T-helper 9 cell (primary cell): ENCODE data around the gene NKIRAS1.
"Not testable (repeated sequence)": the region's sequence is repeated elsewhere in the genome, so short reads cannot be mapped to it uniquely, and the experiment has no call there.

Experiments
- DNase-seq: peaks from one replicate; pipeline ENCODE4 v3.0.0-alpha.2; 2020

Gene NKIRAS1

GRCh38 chr3:23895181-23895580 is 21.6 kb downstream of the NKIRAS1 start:
- DNase-seq: no peak

- no peak for DNase-seq
Observed at GRCh38 chr3:23894254-23895061, 22.3 kb downstream of the NKIRAS1 start.

- DNase-seq: no peak
Observed at GRCh38 chr3:23889950-23890349, 26.8 kb downstream of the NKIRAS1 start.

DNA sequence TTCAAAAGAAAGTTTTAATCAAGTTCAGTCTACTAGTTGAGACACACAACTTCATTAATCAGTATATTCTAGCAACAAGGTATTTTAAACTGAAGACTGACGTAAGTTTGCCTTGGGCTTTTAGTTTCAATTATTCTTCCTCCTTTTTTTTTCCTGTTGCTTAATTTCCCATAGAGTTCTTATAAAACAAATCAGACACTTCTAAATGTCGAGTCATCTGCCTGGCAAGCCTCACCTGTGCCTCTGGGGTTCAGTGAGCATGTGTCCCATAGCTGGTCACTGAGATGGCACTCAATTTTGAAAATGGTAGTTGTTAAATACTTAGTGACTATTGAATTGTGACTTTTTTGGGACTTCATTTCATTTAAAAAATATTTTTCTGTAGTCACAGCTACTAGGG is 27.4 kb downstream of the NKIRAS1 start:
- no peak for DNase-seq

DNA sequence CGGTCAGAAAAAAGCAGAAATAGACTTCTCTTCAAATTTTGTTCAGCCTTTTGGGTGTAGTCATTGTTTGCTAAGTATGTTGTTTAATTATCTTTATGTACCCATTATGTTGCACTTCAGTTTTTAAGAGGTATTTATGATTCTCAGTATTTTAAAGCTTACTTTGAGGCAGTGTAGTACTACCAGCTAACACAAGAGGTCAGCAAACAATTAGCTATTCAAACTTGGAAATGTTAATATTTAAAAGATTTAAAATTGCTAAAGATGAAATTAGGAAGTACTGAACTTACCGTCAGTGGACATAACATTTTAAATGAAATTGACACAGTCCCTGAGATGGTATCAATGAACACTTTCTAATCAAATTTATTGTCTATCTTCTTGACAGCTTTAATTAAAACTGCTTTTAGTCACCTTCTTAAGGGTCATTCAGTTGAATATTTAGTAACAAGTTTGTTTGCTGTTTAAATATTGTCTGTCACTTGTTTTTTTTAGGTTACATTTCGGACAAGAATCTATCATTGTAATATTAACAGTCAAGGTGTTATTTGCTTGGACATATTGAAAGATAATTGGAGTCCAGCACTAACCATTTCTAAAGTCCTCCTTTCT is 28.1 kb downstream of the NKIRAS1 start:
- no peak for DNase-seq

- DNase-seq: no peak
Observed at GRCh38 chr3:23886311-23886710, 30.5 kb downstream of the NKIRAS1 start.

- no peak for DNase-seq
Observed at GRCh38 chr3:23885210-23885609, 31.6 kb downstream of the NKIRAS1 start.

DNA sequence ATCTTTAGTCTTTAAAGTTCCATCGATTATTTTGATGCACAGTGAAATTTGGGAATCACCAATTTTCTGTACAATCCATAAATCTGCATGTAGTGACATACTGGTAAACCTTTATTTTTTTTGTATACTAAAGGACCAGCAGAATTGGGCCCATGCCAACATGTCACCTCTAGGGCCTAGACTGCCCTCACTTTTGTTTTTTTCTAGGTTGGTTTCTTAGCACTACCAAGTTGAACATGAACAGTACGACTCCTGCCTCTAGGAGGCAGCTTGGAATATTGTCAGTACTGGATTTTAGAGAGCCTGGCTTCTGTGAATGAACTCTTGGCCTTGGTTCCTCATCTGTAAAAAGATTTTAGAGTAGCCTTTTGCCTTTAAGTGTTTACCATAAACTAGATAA is 32.3 kb downstream of the NKIRAS1 start:
- DNase-seq: no peak

- DNase-seq: no peak
Observed at GRCh38 chr3:23882487-23882918, 34.3 kb downstream of the NKIRAS1 start.

DNA sequence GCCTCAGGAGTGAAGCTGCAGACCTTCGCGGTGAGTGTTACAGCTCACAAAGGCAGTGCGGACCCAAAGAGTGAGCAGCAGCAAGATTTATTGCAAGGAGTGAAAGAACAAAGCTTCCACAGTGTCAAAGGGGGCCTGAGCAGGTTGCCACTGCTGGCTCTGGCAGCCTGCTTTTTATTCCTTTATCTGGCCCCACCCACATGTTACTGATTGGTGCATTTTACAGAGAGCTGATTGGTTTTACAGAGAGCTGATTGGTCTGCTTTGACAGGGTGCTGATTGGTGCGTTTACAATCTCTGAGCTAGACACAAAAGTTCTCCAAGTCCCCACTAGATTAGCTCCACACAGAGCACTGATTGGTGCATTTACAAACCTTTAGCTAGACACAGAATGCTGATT is 34.8 kb downstream of the NKIRAS1 start:
- not testable (repeated sequence) for DNase-seq

DNA sequence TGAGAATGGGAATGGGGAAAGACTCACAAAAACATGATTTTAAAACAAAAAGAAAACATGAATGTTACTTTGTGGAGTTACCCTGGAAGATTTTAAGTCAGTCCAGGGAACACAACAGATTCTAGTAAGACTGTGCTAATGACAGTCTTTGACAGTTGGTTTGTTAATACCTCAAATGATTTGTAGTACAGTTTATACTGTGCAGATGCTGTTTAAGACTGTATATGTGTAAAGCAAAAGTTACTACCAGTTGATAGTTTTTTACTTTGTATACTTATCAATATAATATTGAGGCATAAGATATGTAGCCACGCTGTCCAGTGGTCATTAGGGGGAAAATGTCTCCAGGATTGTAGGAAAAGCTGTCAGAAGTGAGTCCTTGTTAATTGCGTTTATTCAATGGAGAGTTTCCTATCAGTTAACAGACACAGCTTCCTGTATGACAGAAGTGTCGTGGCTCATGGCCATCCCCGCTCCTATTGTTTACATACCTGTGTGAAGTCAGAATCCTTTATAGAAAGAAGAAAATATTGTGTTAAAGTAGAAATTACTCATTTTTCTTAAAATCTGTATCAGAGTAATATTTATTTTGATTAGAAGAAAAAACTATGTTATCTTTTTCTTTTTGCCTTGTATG is 36.0 kb downstream of the NKIRAS1 start:
- no peak for DNase-seq

DNA sequence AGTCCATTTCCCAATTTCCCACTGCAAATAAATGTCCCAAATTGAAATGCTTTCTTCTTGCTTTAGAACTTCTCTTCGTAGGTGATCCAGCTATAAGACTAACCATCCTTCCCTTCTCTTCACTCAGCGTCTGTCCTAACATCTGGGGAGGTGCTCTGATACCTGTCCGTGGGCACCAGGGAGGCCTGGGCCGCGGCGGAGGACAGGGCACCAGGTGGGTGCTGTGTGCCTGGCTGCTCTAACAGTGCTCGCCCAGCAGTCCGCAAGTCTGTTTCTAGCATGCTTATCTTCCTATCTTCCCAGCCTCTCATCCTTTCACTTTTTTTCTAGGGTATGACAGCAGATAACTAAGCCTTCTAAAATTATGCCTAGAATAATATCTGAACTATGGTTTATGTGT is 37.3 kb downstream of the NKIRAS1 start:
- DNase-seq: no peak

GRCh38 chr3:23877329-23877980 is 39.3 kb downstream of the NKIRAS1 start:
- DNase-seq: no peak

DNA sequence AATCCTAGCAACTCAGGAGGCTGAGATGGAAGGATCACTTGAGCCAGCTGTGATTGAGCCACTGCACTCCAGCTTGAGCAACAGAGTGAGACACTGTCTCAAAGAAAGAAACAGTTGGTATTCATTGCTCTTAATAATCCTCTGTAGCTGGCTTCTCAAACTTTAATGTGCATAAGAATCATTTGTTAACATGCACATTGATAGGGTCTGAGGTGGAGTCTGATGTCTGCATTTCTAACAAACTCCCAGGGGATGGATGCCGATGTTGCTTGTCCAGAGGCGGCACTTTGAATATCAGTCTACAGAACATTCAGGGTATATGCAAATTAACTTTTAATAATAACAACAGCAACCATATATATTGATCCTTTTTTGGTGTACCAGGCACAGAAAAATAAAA is 39.9 kb downstream of the NKIRAS1 start:
- DNase-seq: no peak

DNA sequence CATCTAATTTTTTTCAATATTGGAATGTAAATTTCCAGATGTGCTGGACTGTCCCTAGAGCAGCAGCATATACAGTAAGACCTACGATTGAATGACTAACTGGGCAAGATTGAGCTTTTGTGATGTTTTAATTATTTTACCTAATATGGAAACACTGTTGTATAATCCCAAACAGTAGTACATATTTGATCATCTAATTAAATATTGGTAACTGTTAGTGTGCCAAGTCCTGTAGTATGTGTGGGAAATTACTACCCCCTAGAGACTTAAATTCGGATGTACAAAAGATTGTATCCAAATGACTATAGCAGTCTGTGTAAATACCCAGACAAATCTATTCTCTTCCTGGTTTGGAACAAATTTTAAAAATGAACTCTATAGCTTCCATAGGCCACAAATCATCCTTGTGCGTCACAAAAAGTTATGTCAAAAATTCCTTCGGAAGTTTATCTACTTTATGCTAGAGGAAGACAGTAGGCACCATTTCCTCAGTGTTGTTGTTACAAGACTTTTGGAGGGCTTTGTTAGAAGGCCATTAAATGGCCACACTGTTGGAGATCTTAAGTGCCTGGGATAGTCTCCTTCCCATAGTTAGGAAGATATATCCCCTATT is 41.6 kb downstream of the NKIRAS1 start:
- DNase-seq: no peak

GRCh38 chr3:23874359-23875112 is 42.3 kb downstream of the NKIRAS1 start:
- no peak for DNase-seq

DNA sequence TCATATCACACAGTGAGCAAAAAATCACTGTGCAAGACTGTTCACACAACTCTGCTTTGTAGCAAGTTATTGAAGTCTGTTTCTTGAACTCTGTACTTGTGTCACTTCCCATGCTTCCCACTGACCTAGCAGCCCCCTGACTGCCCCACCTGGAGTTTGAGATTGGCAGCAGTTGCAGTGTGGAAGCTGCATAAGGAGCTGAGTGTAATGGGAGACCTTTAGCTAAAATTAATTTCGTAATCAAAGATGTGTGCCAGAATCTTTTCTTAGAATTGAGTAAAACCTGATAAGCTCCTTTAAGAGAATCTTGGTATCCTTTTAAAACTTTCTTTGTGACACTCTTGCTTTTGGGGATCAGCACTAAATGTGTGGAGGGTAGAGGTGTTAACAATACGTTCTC is 42.8 kb downstream of the NKIRAS1 start:
- DNase-seq: no peak

DNA sequence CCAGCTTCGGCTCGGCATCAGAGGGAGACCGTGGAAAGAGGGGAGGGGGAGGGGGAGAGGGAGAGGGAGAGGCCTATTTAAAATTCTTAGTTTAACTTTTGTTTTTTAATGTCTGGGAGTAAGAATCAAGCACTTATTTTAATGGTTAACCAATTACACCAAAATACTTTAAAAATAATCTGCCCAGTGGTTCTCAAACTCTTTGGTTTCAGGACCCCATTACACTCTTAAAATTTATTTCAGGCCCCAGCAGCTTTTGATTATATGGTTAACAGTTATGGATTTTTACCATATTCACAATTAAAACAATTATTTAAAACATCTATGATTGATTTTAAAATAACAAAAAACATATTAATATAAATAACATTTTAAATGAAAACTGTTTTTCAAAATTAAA is 44.5 kb downstream of the NKIRAS1 start:
- no peak for DNase-seq

DNA sequence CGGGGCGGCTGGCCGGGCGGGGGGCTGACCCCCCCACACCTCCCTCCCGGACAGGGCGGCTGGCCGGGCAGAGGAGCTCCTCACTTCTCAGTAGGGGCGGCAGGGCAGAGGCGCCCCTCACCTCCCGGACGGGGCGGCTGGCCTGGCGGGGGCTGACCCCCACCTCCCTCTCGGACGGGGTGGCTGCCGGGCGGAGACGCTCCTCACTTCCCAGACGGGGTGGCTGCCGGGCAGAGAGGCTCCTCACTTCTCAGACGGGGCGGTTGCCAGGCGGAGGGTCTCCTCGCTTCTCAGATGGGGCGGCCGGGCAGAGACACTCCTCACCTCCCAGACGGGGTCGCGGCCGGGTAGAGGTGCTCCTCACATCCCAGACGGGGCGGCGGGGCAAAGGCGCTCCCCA is 45.4 kb downstream of the NKIRAS1 start:
- DNase-seq: not testable (repeated sequence)

- DNase-seq: not testable (repeated sequence)
Observed at GRCh38 chr3:23870663-23871043, 46.1 kb downstream of the NKIRAS1 start.

- DNase-seq: no peak
Observed at GRCh38 chr3:23869977-23870662, 46.7 kb downstream of the NKIRAS1 start.

GRCh38 chr3:23867838-23868237 is 49.0 kb downstream of the NKIRAS1 start:
- DNase-seq: no peak
